HG02852 (cell line): ENCODE data around the gene CERS6.

Source experiments
- ATAC-seq: cut with Tn5 transposase; IDR thresholded peaks from one replicate; pipeline ENCODE4 v1.9.1; 2021; ENCODE audit warnings: mild to moderate bottlenecking, moderate library complexity; ENCODE audit not compliant: unreplicated experiment

CERS6 gene

DNA sequence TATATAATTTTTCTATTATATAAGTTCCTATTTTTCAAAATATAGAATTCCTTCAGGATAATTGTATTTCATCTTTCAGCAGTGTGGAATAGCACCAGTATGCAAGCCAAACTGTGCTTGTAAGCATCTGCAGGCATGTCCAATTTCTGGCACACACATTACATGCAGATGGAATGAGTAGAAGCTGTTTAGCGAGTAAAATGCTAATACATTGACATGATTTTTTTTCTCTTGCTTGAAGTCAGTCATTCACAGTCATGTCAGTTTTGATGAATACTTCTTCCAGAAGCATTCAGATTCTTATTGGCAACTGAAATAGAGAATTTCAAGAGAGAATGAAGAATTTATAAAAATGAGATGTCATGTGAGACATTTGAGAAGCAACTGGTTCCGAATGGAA, 109.4 kb downstream of the CERS6 start:
- ATAC-seq = no peak

GRCh38 chr2:168566974-168567665, 111.0 kb downstream of the CERS6 start:
- ATAC-seq = no peak

GRCh38 chr2:168567836-168568235, 111.8 kb downstream of the CERS6 start:
- ATAC-seq = no peak

DNA sequence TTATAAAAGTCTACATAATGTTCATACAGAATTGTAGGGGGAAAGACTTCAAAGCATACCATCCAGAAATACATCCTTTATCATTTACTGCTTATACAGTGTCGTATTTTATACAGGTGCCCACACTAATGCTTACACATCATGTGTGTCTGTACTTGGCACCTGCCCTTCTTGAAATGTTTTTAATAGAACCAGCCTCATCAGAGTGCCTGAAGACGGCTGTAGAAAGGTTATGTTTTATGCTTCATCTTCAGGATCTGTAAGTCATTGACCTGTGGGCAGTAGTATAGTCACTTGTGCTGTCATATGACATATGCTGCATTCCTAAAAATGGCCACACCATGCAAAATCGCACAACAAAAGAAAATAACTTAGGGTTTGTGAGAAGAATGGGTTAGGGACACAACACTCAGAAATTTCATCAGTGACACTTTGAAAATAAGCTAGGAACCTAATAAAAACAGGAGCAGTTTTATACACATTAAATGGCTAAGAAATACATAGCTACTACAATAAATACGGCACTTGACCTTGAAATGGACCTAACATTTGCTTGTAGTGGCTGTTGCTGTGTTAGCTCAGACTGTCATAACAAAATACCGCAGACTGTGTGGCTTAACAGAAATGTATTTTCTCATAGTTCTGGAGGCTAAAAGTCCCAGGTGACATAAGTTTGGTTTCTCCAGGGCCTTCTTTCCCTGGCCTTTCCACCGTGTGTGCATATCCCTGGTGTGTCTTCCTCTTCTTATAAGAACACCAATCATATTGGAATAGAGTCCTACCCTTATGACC, 112.6 kb downstream of the CERS6 start:
- no peak for ATAC-seq

DNA sequence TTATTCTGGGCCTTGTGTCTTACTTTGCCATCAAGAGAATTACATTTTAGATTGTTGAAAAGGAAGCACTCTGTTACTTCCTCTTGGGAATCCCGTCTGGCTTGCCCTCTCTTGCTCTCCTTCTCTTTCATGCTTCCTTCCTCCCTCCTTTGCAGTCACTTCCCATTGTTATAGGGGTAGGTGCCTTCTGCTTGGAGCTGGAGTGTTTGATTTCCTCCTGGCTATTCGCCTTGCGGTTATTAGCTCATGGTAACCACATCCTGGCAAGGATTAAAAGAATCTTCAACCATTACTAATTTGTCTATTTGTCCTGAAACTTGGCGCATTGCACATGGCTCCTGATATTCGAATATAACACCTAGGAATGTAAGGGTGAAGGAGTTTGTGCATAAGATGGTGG, 115.0 kb downstream of the CERS6 start:
- no peak for ATAC-seq

GRCh38 chr2:168573128-168573903, 117.2 kb downstream of the CERS6 start:
- ATAC-seq = peak; percentile 50

DNA sequence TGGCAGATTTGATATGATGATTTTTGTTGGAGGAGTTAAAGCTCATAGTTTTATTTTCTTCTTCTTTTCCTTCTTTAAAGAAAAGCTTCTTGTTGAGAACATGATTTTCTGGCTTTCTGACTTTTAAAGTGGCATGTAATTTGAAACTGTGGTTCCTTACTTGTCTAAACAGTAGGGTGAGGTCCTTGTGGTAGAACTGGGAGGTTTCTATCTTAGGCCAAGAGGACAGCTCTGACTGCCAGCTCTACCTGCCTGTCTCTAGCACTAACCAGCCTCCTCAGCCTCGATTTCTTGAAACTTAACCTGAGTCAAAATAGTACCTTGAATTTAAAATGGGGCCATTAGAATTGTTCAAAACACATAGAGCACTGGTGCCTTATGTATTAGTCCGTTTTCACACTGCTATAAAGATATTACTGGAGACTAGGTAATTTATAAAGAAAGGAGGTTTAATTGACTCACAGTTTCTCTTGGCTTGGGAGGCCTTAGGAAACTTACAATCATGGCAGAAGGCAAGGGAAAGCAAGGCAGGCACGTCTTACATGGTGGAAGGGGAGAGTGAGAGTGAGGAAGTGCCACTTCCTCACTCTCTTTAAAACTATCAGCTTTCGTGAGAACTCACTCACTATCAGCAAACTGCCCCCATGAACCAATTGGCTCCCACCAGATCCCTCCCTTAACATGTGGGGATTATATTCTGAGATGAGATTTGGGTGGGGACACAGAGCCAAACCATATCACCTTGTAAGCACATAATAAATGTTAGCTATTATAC, 119.0 kb downstream of the CERS6 start:
- no peak for ATAC-seq

GRCh38 chr2:168577885-168578284, 121.8 kb downstream of the CERS6 start:
- ATAC-seq = no peak

DNA sequence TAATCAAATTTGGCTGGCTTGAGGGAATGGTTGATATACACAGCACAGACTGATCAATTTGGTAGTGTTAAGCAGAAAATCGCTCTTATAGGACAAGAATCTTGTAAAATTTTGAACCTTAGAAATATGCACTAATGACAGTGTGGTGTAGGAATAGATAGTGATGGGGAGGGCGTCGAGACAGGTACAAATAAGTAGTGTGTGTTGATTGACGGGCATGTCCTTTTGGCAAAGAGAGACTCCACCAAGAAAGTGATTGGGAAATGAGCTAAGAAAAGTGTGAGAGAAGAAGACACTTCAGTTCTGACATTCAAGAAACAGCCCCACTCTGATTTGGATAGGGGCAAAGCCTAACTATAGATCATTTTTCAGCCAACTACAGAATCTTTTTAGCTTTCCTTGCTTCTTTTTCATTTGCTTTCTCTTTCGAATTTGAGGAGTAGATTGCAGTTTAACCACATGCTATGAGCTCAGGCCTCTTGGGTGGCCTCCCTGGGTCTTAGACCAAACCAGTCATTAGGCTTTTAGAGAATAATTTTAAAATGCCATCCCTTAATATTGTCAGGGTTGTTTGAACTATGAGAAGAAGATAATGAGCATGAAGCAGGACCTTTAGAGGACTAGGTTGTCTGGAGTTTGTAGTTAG, 127.1 kb downstream of the CERS6 start:
- ATAC-seq = peak; percentile 51

- ATAC-seq = no peak
These were observed 127.8 kb downstream of the CERS6 start for GRCh38 chr2:168583710-168584521.

GRCh38 chr2:168584911-168585310, 128.8 kb downstream of the CERS6 start:
- ATAC-seq = peak; percentile 44

GRCh38 chr2:168585700-168586099, 129.6 kb downstream of the CERS6 start:
- ATAC-seq = no peak

DNA sequence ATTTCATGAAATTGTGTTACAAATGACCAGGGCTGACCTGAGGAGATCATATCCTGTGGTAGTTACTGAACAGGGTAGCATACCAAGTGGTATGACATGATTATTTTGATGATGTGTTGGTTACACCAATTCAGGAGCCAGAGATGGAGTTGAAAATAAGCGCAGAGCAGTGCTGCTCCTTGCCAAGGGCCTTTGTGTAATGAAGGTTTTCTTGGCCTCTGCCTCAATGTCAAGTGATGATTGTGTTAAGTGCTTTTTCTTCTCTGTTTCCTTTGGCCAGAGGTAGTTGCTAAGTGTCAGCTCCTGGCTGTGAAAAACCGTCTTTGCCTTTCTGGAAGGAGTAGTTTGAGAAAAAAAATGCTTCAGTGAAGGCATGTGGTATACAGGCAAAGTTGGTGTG, 131.2 kb downstream of the CERS6 start:
- no peak for ATAC-seq

- no peak for ATAC-seq
These were observed 133.5 kb downstream of the CERS6 start for GRCh38 chr2:168589236-168590211.

DNA sequence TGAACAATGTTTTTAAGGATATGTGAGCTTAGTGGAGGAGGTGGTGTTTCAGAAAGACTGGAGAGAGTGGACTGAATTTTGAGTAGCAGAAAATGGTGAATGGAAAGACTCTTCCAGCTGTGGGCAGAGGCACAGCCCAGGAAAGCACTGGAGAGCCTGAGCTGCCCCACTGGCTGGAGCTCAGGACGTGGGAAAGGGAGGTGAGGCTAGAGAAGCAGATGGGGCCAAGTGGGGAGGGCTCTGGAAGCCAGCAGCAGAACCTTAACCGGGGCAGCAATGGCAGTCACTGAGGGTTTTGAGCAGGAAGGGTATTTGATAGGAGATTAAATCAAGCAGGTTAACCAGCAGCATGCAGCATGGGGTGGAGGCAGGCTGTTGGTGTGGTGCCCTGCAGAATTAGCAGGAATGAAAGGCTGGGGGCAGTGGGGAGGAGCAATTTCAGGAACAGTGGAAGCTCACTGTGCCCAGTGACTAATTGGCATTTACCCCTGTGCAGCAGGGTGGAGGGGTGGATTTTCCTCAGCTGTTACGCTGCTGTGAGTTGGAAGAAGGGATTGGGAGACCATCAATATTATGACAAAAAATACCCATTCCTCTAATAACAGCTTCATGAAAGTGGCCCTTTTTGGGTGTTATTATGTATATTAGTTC, 136.2 kb downstream of the CERS6 start:
- no peak for ATAC-seq

DNA sequence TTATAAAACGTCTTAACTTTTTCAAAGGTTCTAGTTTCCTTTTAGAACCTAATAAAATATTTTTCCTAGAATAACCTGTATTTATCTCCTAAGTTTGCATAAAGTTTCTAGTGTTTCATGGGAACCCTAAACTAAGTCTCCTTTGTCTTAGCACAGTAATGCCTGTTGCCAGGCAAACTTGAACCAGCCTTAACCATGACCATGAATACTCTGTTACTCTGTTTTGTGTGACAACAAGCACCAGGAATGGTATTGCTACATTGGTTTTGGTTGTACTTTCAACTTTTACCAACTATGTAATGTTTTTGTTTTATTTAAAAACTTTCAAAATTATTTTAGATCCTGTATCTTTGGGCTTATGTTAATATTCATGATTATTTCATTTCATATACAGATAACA, 137.6 kb downstream of the CERS6 start:
- peak; percentile 28 for ATAC-seq

DNA sequence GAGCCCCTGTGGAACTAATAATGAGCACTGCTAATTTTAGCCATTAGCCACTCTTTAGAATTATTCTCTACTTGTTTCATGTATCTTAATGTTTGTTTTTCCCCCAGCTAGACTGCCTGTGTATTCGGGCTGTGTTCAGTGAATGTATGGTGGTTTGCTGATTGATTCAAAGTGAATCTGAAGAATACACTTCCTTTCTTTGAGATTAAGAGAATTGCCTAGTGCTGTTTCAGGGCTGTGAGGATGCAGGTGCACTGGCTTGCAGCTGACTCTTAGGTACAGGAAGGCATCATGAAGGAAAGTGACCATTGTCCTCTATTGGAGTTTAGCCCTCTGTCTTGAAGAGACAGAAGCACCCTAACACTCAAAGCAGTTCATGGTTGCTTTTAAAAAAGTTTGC, 138.7 kb downstream of the CERS6 start:
- peak; percentile 85 for ATAC-seq
